Lower leg skin (tissue), 4 donors: ENCODE measurements around the gene COMMD10. TPM values are rescaled to one million over a fixed set of nuclear protein-coding genes. Genes with fewer than 3 reads are reported as not detected.

Experiments
- DNase-seq, 2 donors: peaks; one replicate each; pipeline ENCODE4 v3.0.0-alpha.2; 2019; ENCODE audit warnings: low spot score in 2 of 2
- H3K4me3 ChIP-seq: fragments of 200-600 bp; sonication (generic); 2 replicates; pipeline ENCODE4 v1.5.1; 2017; ENCODE audit warnings: mild to moderate bottlenecking, low read depth; ENCODE audit not compliant: poor library complexity, severe bottlenecking
- CTCF ChIP-seq, 3 donors: fragments of 450-650 bp; IDR thresholded peaks; one replicate each; pipeline ENCODE4 v1.5.1; 2016; ENCODE audit warnings: antibody characterized with exemption in 3 of 3, mild to moderate bottlenecking in 3 of 3, moderate library complexity in 2 of 3
- POLR2A ChIP-seq, 2 donors: fragments of 450-650 bp; IDR thresholded peaks; one replicate each; pipeline ENCODE4 v1.6.1; 2016 to 2017; ENCODE audit warnings: antibody characterized with exemption in 2 of 2, mild to moderate bottlenecking in 1 of 2, moderate library complexity in 1 of 2
- WGBS, 2 donors: methylation state at CpG; one replicate each; pipeline ENCODE4 v1.1.5; 2018; 5-methylcytosine and 5-hydroxymethylcytosine counted together
- intact Hi-C: fragments of 100-400 bp; cut with DNase I; formaldehyde crosslinking; loops from one replicate; pipeline ENCODE4 v1.15.0; 2023; ENCODE audit warnings: low total_unique reads
- total RNA-seq, 4 donors: library from RNA; depleted of rRNA; stranded (reverse); fragments of >200 nt; gene quantifications; one replicate each; pipeline ENCODE4 v1.1.0, GENCODE V29; 2016

Gene COMMD10
- total RNA-seq, 4 donors from 2014 or later: 10.8 to 22.1 (median 15.1) TPM

- no peak for TF ChIP-seq POLR2A (IDR thresholded peaks at IDR 0.05)
- no peak for TF ChIP-seq CTCF (IDR thresholded peaks at IDR 0.05)
- no peak for DNase-seq
- no peak overlapping the region for H3K4me3 ChIP-seq
- intact Hi-C loops: no loop called here
These were observed 192.1 kb downstream of the COMMD10 start for GRCh38 chr5:116276952-116277351.

- intact Hi-C loops: no loop called here
- H3K4me3 ChIP-seq: no peak overlapping the region
- no peak for TF ChIP-seq CTCF (IDR thresholded peaks at IDR 0.05)
- no peak for TF ChIP-seq POLR2A (IDR thresholded peaks at IDR 0.05)
- DNase-seq: no peak
- WGBS, 2 donors: 92 to 94% methylated on average over 5 of the region's 5 CpGs
These were observed 195.5 kb downstream of the COMMD10 start for GRCh38 chr5:116280149-116280803.

- TF ChIP-seq CTCF (IDR thresholded peaks at IDR 0.05) (no peak), POLR2A (IDR thresholded peaks at IDR 0.05) (no peak)
- H3K4me3 ChIP-seq: no peak overlapping the region
- 25 to 68% methylated on average over 1 of the region's 1 CpG for whole genome bisulfite sequencing, 2 donors
- DNase-seq: no peak
- intact Hi-C loops: no loop called here
These were observed 196.5 kb downstream of the COMMD10 start for GRCh38 chr5:116281309-116281708.

GRCh38 chr5:116288524-116288923, 203.7 kb downstream of the COMMD10 start:
- intact Hi-C loops: no loop called here
- DNase-seq: no peak
- TF ChIP-seq POLR2A (IDR thresholded peaks at IDR 0.05) (no peak), CTCF (IDR thresholded peaks at IDR 0.05) (no peak)
- H3K4me3 ChIP-seq: no peak overlapping the region
- 93 to 94% methylated on average over 2 of the region's 2 CpGs for WGBS, 2 donors

- no peak overlapping the region for H3K4me3 ChIP-seq
- intact Hi-C loops: no loop called here
- WGBS, 2 donors: 87% methylated on average over 3 of the region's 3 CpGs
- TF ChIP-seq POLR2A (IDR thresholded peaks at IDR 0.05) (no peak), CTCF (IDR thresholded peaks at IDR 0.05) (no peak)
- no peak for DNase-seq
These were observed 204.5 kb downstream of the COMMD10 start for GRCh38 chr5:116289276-116289675.

GRCh38 chr5:116291271-116291670, 206.4 kb downstream of the COMMD10 start:
- DNase-seq: no peak
- no peak for TF ChIP-seq POLR2A (IDR thresholded peaks at IDR 0.05)
- no peak for TF ChIP-seq CTCF (IDR thresholded peaks at IDR 0.05)
- H3K4me3 ChIP-seq: no peak overlapping the region
- intact Hi-C loops: no loop called here
- 91% methylated on average over 1 of the region's 1 CpG for WGBS, 2 donors
